Esophagus squamous epithelium (tissue), 5 donors: Measurements from ENCODE around the gene WDR38. TPM values are rescaled to one million over a fixed set of nuclear protein-coding genes. Genes with fewer than 3 reads are reported as not detected.

Experiments used
- DNase-seq: peaks from one replicate; lab custom pipeline; 2025; lab: John Stamatoyannopoulos, UW
- H3K27ac ChIP-seq, 4 donors: fragments of 200-600 bp; sonication (generic); one replicate each; pipeline ENCODE4 v1.5.1; 2016 to 2019; ENCODE audit warnings: mild to moderate bottlenecking in 1 of 4
- H3K27me3 ChIP-seq, 4 donors: fragments of 200-600 bp; sonication (generic); 1 replicate in 3 of 4; 2 replicates in 1 of 4; pipeline versions ENCODE4 v1.5.1 to v1.6.0; 2017 to 2021; ENCODE audit warnings: antibody characterized with exemption in 1 of 4
- H3K36me3 ChIP-seq, 3 donors: fragments of 200-600 bp; sonication (generic); one replicate each; pipeline ENCODE4 v1.5.1; 2016 to 2019
- H3K4me1 ChIP-seq, 3 donors: fragments of 200-600 bp; sonication (generic); one replicate each; pipeline ENCODE4 v1.5.1; 2017 to 2019
- H3K4me3 ChIP-seq, 4 donors: fragments of 200-600 bp; sonication (generic); 1 replicate in 3 of 4; 2 replicates in 1 of 4; pipeline ENCODE4 v1.5.1; 2016 to 2019; ENCODE audit warnings: mild to moderate bottlenecking in 2 of 4, moderate library complexity in 1 of 4
- H3K9me3 ChIP-seq, 3 donors: fragments of 200-600 bp; sonication (generic); one replicate each; pipeline ENCODE4 v1.5.1; 2016 to 2019
- CTCF ChIP-seq, 6 experiments: fragments of 450-650 bp in 4 of 6; fragments of 200-600 bp in 2 of 6; sonication (generic) in 2 of 6; IDR thresholded peaks; one replicate each; pipeline ENCODE4 v1.5.1; 2016 to 2019; ENCODE audit warnings: antibody characterized with exemption in 6 of 6, mild to moderate bottlenecking in 4 of 6, moderate library complexity in 4 of 6
- POLR2A ChIP-seq, 4 donors: fragments of 450-650 bp; IDR thresholded peaks; one replicate each; pipeline ENCODE4 v1.6.1; 2017; ENCODE audit warnings: antibody characterized with exemption in 4 of 4, mild to moderate bottlenecking in 4 of 4, moderate library complexity in 3 of 4
- WGBS, 2 donors: methylation state at CpG; one replicate each; pipeline ENCODE4 v1.1.5; 2018; 5-methylcytosine and 5-hydroxymethylcytosine counted together
- intact Hi-C: fragments of 100-400 bp; cut with DNase I; formaldehyde crosslinking; loops from one replicate; pipeline ENCODE4 v1.15.0; 2022
- total RNA-seq, 4 donors: library from RNA; depleted of rRNA; stranded (reverse); fragments of >200 nt; gene quantifications; one replicate each; pipeline ENCODE4 v1.1.0, GENCODE V29; 2016
- donor health status: DM: yes; HTN: yes; CAD: no.

The WDR38 gene
- not detected for total RNA-seq

GRCh38 chr9:124852829-124853531 is at the start of gene WDR38:
WDR38 (plus strand) TSS chr9:124853460; CDS start chr9:124853532, 72 bp downstream.
- peaks cover 10 to 21% (median 12%) of the 10 kb centered on the region in 3 donors for H3K36me3 ChIP-seq
- intact Hi-C loops, result loop anchor here (2.0 to 10.0 kb wide), 2 partner anchors 80 to 292 kb away; partner anchors contain the start of gene SCAI
- H3K27me3 ChIP-seq, result no peaks in the 10 kb centered on the region
- peaks cover 15 to 43% (median 16%) of the 10 kb centered on the region in 3 donors for H3K4me1 ChIP-seq
- peak within 1 kb of the TSS; percentile 17 to 75 (median 32) for H3K27ac ChIP-seq
- peak; percentile 97 to 99 (median 98) for TF ChIP-seq CTCF (IDR thresholded peaks at IDR 0.05)
- TF ChIP-seq POLR2A (IDR thresholded peaks at IDR 0.05), result no peak
- WGBS, 2 donors, result 0 to 7% methylated on average over 1 to 2 of the region's 51 CpGs
- DNase-seq, result no peak
- no peaks in the 10 kb centered on the region for H3K9me3 ChIP-seq
- H3K4me3 ChIP-seq, result peak within 1 kb of the TSS; percentile 24 to 64 (median 52)

- peaks cover 16 to 37% (median 22%) of the 10 kb centered on the region in 3 donors for H3K4me1 ChIP-seq
- intact Hi-C loops, result no loop called here
- H3K27me3 ChIP-seq, result no peaks in the 10 kb centered on the region
- no peak overlapping the region for H3K4me3 ChIP-seq
- DNase-seq, result no peak
- no peaks in the 10 kb centered on the region for H3K9me3 ChIP-seq
- 100% methylated on average over 5 of the region's 8 CpGs; no CpG with 5 or more reads in 1 of the 2 donors for WGBS, 2 donors
- no peak for TF ChIP-seq POLR2A (IDR thresholded peaks at IDR 0.05)
- TF ChIP-seq CTCF (IDR thresholded peaks at IDR 0.05), result no peak
- no peak overlapping the region for H3K27ac ChIP-seq
- peaks cover 0 to 17% (median 0%) of the 10 kb centered on the region in 3 donors for H3K36me3 ChIP-seq
Observed at GRCh38 chr9:124803911-124804310, 49.3 kb upstream of the WDR38 start.

- Histone ChIP-seq H3K27me3 (no peaks in the 10 kb centered on the region), H3K27ac (no peak overlapping the region), H3K36me3 (peaks cover 0 to 25% (median 0%) of the 10 kb centered on the region in 3 donors), H3K4me3 (no peak overlapping the region), H3K9me3 (no peaks in the 10 kb centered on the region), H3K4me1 (peaks cover 8 to 26% (median 9%) of the 10 kb centered on the region in 3 donors)
- WGBS, 2 donors, result 49 to 54% methylated on average over 4 of the region's 4 CpGs
- intact Hi-C loops, result no loop called here
- DNase-seq, result no peak
- TF ChIP-seq POLR2A (IDR thresholded peaks at IDR 0.05) (no peak), CTCF (IDR thresholded peaks at IDR 0.05) (no peak)
Observed at GRCh38 chr9:124805186-124805585, 48.1 kb upstream of the WDR38 start.

GRCh38 chr9:124808246-124808956 is 44.9 kb upstream of the WDR38 start:
- H3K4me1 ChIP-seq, result peaks cover 9 to 34% (median 20%) of the 10 kb centered on the region in 3 donors
- H3K9me3 ChIP-seq, result no peaks in the 10 kb centered on the region
- no peak for TF ChIP-seq CTCF (IDR thresholded peaks at IDR 0.05)
- TF ChIP-seq POLR2A (IDR thresholded peaks at IDR 0.05), result no peak
- DNase-seq, result no peak
- H3K4me3 ChIP-seq, result no peak overlapping the region
- H3K27ac ChIP-seq, result no peak overlapping the region
- H3K36me3 ChIP-seq, result peaks cover 0 to 29% (median 0%) of the 10 kb centered on the region in 3 donors
- intact Hi-C loops, result no loop called here
- no peaks in the 10 kb centered on the region for H3K27me3 ChIP-seq
- WGBS, 2 donors, result 69 to 77% methylated on average over 7 to 9 of the region's 12 CpGs

GRCh38 chr9:124809211-124809610 is 44.0 kb upstream of the WDR38 start:
- WGBS, 2 donors, result 95 to 97% methylated on average over 6 of the region's 6 CpGs
- Histone ChIP-seq H3K4me3 (no peak overlapping the region), H3K36me3 (peaks cover 0 to 21% (median 0%) of the 10 kb centered on the region in 3 donors), H3K4me1 (peaks cover 9 to 42% (median 27%) of the 10 kb centered on the region in 3 donors), H3K27me3 (no peaks in the 10 kb centered on the region), H3K9me3 (no peaks in the 10 kb centered on the region), H3K27ac (no peak overlapping the region)
- DNase-seq, result no peak
- TF ChIP-seq CTCF (IDR thresholded peaks at IDR 0.05) (no peak), POLR2A (IDR thresholded peaks at IDR 0.05) (no peak)
- intact Hi-C loops, result no loop called here
